GM21723 (cell line): ENCODE data around the gene SULT1B1.

Experiments
- ATAC-seq: cut with Tn5 transposase; IDR thresholded peaks from one replicate; pipeline ENCODE4 v1.9.1; 2021; ENCODE audit warnings: mild to moderate bottlenecking, moderate library complexity; ENCODE audit not compliant: unreplicated experiment

SULT1B1 gene

DNA sequence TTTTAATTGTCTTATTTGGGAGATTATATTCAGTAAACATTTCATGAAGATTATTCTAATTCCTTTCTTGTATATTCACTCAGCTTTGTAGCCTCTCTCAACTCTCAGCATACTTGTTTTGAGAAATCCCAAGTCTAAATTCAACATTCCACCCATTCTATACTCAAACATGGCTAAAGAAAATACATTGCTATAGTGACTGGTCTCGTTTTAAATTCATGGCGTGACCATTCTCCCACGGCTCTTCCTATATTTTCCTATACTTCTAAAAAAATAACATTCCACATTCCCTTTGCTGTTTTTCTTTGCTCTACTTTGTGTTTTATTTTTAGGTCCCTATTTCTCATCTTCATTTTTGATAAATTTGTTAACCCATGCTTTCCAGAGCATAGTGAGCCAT, 58.2 kb downstream of the SULT1B1 start:
- no peak for ATAC-seq

DNA sequence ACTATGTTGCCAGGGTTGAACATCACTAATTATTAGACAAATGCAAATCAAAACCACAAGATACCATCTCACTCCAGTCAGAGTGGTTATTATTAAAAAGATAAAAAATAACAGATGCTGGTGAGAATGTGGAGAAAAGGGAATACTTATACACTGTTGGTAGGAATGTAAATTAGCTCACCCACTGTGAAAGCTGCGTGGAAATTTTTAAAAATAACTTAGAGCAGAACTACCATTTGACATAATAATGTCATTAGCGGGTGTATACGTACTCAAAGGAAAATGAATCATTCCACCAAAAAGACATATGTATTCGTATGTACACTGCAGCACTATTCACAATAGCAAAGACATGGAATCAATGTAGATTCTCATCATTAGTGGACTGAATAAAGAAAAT, 58.7 kb downstream of the SULT1B1 start:
- no peak for ATAC-seq

DNA sequence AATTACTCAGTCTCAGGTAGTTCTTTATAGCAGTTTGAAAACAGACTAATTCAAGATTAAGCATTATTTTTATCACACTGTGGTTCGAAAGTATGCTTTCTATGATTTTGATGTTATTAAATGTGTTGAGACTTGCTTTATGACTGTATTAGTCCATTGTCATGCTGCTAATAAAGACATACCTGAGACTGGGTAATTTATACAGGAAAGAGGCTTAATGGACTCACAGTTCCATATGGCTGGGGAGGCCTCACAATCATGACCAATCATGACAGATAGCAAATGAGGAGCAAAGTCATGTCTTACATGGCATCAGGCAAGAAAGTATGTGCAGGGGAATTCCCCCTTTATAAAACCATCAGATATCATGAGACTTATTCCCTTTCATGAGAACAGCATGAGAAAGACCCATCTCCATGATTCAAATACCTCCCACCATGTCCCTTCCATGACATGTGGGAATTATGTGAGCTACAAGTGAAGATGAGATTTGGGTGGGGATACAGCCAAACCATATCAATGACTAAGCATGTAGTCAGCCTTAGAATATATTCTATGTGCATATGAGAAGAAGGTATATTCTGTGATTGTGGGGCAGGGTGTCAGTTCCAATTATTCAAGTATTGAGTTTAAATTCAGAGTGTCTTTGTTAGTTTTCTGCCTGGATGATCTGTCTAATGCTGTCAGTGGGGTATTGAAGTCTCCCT, 62.7 kb downstream of the SULT1B1 start:
- ATAC-seq: no peak

DNA sequence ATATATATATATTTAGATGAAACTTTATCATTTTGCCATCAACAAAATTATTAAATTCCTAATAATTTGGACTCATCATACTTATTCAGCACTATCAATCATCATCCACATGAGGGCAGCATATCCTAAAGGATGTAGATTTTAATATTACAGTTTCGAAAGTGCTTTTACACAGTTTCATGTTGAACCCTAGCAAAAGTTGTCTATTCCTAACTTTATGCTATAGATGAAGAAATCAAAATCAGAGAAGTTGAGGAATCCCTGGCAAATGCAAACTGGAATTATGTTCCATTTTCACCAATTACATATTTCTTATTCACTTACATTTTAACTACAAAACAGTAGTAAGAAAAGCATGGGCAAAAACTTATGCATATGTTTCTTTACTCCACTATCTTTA, 70.8 kb downstream of the SULT1B1 start:
- ATAC-seq: no peak

GRCh38 chr4:69684804-69685203, 75.6 kb downstream of the SULT1B1 start:
- ATAC-seq: no peak
